Ishikawa (cell line): ENCODE results near the gene ZNF469.

Experiments used
- CEBPB ChIP-seq: IDR thresholded peaks from 2 replicates; pipeline ENCODE4 v1.6.1; 2012
- CREB1 ChIP-seq: IDR thresholded peaks from 2 replicates; pipeline ENCODE4 v1.6.1; 2012; ENCODE audit warnings: low read depth
- EGR1 ChIP-seq: IDR thresholded peaks from 2 replicates; pipeline ENCODE4 v1.6.1; 2012
- EP300 ChIP-seq: IDR thresholded peaks from 2 replicates; pipeline ENCODE4 v1.6.1; 2012; ENCODE audit warnings: borderline replicate concordance
- FOXM1 ChIP-seq: IDR thresholded peaks from 2 replicates; pipeline ENCODE4 v1.6.1; 2012; ENCODE audit warnings: low read depth, borderline replicate concordance
- RAD21 ChIP-seq: IDR thresholded peaks from 2 replicates; pipeline ENCODE4 v1.6.1; 2012; ENCODE audit warnings: low read depth
- TAF1 ChIP-seq: IDR thresholded peaks from 2 replicates; pipeline ENCODE4 v1.6.1; 2012; ENCODE audit warnings: low read depth, mild to moderate bottlenecking
- TCF12 ChIP-seq: IDR thresholded peaks from 2 replicates; pipeline ENCODE4 v1.6.1; 2012; ENCODE audit warnings: low read depth
- ZBTB7A ChIP-seq: IDR thresholded peaks from 2 replicates; pipeline ENCODE4 v1.6.1; 2012; ENCODE audit warnings: low read depth
- TF ChIP-seq, protein P1 (sequence below): IDR thresholded peaks from 2 replicates; pipeline ENCODE4 v1.6.1; 2012; ENCODE audit warnings: low read depth, mild to moderate bottlenecking

DNA sequence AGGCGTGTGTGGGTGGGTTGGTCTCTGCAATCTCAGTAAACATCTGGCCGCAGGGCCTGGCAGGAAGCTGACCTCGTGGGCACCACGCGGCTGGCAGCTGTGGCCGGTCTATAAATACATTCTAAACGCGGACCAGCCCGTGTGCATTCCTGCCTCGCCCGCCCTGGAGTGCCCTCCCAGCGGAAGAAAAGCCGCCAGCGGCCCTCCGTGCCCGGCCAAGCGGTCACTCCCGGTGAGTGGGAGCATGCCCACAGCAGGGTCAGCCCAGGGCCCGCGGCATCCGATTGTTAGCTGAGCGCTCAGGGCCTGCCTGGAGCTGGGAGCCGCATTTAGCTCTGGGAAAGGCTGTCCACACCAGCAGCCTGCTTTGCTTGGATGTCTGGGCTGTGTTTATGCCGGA, 10.3 kb downstream of the ZNF469 start:
- TF ChIP-seq EP300 (no peak), FOXM1 (no peak), ZBTB7A (no peak), TAF1 (no peak), RAD21 (no peak), TCF12 (no peak; the same call in 1 of the 2 replicates), CEBPB (no peak), EGR1 (no peak), CREB1 (no peak)
- TF ChIP-seq, protein P1, sequence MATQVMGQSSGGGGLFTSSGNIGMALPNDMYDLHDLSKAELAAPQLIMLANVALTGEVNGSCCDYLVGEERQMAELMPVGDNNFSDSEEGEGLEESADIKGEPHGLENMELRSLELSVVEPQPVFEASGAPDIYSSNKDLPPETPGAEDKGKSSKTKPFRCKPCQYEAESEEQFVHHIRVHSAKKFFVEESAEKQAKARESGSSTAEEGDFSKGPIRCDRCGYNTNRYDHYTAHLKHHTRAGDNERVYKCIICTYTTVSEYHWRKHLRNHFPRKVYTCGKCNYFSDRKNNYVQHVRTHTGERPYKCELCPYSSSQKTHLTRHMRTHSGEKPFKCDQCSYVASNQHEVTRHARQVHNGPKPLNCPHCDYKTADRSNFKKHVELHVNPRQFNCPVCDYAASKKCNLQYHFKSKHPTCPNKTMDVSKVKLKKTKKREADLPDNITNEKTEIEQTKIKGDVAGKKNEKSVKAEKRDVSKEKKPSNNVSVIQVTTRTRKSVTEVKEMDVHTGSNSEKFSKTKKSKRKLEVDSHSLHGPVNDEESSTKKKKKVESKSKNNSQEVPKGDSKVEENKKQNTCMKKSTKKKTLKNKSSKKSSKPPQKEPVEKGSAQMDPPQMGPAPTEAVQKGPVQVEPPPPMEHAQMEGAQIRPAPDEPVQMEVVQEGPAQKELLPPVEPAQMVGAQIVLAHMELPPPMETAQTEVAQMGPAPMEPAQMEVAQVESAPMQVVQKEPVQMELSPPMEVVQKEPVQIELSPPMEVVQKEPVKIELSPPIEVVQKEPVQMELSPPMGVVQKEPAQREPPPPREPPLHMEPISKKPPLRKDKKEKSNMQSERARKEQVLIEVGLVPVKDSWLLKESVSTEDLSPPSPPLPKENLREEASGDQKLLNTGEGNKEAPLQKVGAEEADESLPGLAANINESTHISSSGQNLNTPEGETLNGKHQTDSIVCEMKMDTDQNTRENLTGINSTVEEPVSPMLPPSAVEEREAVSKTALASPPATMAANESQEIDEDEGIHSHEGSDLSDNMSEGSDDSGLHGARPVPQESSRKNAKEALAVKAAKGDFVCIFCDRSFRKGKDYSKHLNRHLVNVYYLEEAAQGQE, result no peak
